Measurements from ENCODE around the gene SFRP5.
A peak's percentile ranks its signal among the peaks of the same experiment; 100 is the strongest.

Gene SFRP5

DNA sequence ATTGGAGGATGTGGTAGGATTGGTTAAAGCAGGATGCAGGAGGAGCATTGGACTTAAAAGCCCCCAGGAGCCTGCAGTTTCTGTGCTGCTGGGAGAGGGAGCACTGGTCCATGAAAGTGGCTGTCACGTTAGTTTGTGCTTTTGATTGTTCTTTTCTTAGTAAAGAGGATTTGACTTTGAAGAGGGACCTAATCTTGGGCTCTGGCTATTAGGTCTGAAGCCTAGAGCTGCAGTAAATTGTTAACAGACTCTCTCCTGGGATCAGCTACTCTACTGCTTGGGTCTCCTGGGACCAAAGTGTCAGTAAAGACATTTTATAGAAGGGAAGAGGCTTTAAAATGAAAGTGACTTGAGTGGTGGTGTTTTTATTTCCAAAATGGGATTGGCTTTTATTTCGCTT is 31.2 kb downstream of the SFRP5 start:
- Histone ChIP-seq H3K4me3 (replicated peaks; ENCODE audit: insufficient read depth, low read length) (no peak overlapping the region), H3K27me3 (ENCODE audit: insufficient read depth, poor library complexity, severe bottlenecking) (no peaks in the 10 kb centered on the region), H3K27ac (replicated peaks) (no peak overlapping the region)
- DNase-seq (ENCODE audit: low read depth in 1 of 2, low spot score in 1 of 2) = no peak
- TF ChIP-seq SPI1 (IDR thresholded peaks at IDR 0.05; ENCODE audit: borderline replicate concordance, low read depth) = no peak
- TF ChIP-seq GABPA (IDR thresholded peaks at IDR 0.05; ENCODE audit: low read depth) = no peak
- TF ChIP-seq, protein P1, sequence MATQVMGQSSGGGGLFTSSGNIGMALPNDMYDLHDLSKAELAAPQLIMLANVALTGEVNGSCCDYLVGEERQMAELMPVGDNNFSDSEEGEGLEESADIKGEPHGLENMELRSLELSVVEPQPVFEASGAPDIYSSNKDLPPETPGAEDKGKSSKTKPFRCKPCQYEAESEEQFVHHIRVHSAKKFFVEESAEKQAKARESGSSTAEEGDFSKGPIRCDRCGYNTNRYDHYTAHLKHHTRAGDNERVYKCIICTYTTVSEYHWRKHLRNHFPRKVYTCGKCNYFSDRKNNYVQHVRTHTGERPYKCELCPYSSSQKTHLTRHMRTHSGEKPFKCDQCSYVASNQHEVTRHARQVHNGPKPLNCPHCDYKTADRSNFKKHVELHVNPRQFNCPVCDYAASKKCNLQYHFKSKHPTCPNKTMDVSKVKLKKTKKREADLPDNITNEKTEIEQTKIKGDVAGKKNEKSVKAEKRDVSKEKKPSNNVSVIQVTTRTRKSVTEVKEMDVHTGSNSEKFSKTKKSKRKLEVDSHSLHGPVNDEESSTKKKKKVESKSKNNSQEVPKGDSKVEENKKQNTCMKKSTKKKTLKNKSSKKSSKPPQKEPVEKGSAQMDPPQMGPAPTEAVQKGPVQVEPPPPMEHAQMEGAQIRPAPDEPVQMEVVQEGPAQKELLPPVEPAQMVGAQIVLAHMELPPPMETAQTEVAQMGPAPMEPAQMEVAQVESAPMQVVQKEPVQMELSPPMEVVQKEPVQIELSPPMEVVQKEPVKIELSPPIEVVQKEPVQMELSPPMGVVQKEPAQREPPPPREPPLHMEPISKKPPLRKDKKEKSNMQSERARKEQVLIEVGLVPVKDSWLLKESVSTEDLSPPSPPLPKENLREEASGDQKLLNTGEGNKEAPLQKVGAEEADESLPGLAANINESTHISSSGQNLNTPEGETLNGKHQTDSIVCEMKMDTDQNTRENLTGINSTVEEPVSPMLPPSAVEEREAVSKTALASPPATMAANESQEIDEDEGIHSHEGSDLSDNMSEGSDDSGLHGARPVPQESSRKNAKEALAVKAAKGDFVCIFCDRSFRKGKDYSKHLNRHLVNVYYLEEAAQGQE (IDR thresholded peaks at IDR 0.05; ENCODE audit: insufficient replicate concordance, low read depth) = no peak
- TF ChIP-seq, protein P2, sequence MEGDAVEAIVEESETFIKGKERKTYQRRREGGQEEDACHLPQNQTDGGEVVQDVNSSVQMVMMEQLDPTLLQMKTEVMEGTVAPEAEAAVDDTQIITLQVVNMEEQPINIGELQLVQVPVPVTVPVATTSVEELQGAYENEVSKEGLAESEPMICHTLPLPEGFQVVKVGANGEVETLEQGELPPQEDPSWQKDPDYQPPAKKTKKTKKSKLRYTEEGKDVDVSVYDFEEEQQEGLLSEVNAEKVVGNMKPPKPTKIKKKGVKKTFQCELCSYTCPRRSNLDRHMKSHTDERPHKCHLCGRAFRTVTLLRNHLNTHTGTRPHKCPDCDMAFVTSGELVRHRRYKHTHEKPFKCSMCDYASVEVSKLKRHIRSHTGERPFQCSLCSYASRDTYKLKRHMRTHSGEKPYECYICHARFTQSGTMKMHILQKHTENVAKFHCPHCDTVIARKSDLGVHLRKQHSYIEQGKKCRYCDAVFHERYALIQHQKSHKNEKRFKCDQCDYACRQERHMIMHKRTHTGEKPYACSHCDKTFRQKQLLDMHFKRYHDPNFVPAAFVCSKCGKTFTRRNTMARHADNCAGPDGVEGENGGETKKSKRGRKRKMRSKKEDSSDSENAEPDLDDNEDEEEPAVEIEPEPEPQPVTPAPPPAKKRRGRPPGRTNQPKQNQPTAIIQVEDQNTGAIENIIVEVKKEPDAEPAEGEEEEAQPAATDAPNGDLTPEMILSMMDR (IDR thresholded peaks at IDR 0.05; ENCODE audit: insufficient read depth, low read length) = no peak
- no peak for TF ChIP-seq POLR2AphosphoS5 (IDR thresholded peaks at IDR 0.05; ENCODE audit: low read depth)

DNA sequence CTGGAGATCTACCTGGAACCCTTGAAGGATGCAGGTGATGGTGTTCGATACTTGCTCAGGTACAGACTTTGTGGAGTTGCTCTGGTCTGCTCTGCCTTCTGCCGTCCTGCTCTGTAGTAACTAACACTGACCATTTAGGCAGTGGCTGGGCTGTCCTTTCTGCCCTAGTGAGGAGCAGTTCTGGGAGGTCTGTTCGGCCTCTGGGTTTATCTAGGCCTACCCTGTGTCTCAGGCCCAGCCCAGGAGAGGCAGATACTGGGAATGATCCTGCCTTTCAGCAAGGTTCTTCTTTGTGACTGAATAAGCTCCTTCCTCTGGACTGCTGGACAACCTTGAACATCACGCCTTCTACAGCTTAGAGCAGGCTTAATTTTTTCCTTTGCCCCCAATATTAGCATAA is 33.2 kb downstream of the SFRP5 start:
- no peak for DNase-seq (ENCODE audit: low read depth in 1 of 2, low spot score in 1 of 2)
- Histone ChIP-seq H3K4me3 (replicated peaks; ENCODE audit: insufficient read depth, low read length) (no peak overlapping the region), H3K27me3 (ENCODE audit: insufficient read depth, poor library complexity, severe bottlenecking) (no peaks in the 10 kb centered on the region), H3K27ac (replicated peaks) (no peak overlapping the region)
- TF ChIP-seq GABPA (IDR thresholded peaks at IDR 0.05; ENCODE audit: low read depth) (no peak), SPI1 (IDR thresholded peaks at IDR 0.05; ENCODE audit: borderline replicate concordance, low read depth) (no peak), POLR2AphosphoS5 (IDR thresholded peaks at IDR 0.05; ENCODE audit: low read depth) (no peak)
- TF ChIP-seq, protein P2 (IDR thresholded peaks at IDR 0.05; ENCODE audit: insufficient read depth, low read length) = no peak
- TF ChIP-seq, protein P1 (IDR thresholded peaks at IDR 0.05; ENCODE audit: insufficient replicate concordance, low read depth) = no peak

DNA sequence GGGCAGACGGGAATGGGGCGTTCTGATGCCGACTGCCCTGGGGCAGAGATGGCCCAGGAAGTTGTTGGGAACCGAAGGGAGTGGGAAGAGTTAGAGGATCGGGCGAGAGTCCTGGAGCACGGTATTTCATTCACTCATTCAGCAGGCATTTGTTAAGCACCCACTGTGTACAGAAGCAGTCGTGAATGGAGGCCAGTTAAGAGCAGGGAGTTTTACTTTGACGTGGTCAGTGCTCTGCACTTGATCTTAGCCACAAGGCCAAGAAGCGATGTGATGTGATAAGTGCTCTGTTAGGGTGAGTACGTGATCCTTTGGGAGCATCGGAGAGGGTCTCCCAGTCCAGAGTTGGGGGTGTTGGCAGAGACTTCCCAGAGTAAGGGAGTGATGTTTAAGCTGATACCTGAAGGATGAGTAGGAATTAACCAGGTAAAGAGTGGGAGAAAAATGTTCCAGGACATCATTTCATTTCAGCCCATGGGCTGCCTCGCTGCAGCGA is 34.0 kb downstream of the SFRP5 start:
- TF ChIP-seq, protein P1 (IDR thresholded peaks at IDR 0.05; ENCODE audit: insufficient replicate concordance, low read depth) = no peak
- no peak for TF ChIP-seq GABPA (IDR thresholded peaks at IDR 0.05; ENCODE audit: low read depth)
- no peak for TF ChIP-seq POLR2AphosphoS5 (IDR thresholded peaks at IDR 0.05; ENCODE audit: low read depth)
- TF ChIP-seq SPI1 (IDR thresholded peaks at IDR 0.05; ENCODE audit: borderline replicate concordance, low read depth) = no peak
- TF ChIP-seq, protein P2 (IDR thresholded peaks at IDR 0.05; ENCODE audit: insufficient read depth, low read length) = no peak
- Histone ChIP-seq H3K27ac (replicated peaks) (peak overlapping the region; percentile 74), H3K27me3 (ENCODE audit: insufficient read depth, poor library complexity, severe bottlenecking) (no peaks in the 10 kb centered on the region), H3K4me3 (replicated peaks; ENCODE audit: insufficient read depth, low read length) (peak overlapping the region; percentile 85)
- no peak for DNase-seq (ENCODE audit: low read depth in 1 of 2, low spot score in 1 of 2)

Data from HL-60 (cell line).